Inflammatory macrophage (primary cell): ENCODE results near the gene CDH23.

ENCODE experiments used
- DNase-seq, 2 donors: peaks; one replicate each; pipeline ENCODE4 v3.0.0-alpha.2; 2020 to 2022

CDH23 gene

DNA sequence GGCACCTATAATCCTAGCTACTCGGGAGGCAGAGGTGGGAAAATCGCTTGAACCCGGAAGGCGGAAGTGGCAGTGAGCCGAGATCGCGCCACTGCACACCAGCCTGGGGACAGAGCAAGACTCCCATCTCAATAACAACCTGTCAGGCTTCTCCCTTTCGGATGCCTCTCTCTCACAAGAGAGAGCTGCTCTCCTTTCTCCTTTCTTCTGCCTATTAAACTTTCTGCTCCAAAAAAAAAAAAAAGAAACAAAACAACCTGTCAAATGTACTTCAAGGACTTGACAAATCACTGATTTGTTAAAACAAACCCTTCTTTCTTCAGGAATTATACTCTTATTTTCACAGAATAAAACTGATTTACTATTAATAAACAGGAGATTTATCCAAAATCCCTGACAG lies 450.7 kb downstream of the CDH23 start:
- no peak for DNase-seq

DNA sequence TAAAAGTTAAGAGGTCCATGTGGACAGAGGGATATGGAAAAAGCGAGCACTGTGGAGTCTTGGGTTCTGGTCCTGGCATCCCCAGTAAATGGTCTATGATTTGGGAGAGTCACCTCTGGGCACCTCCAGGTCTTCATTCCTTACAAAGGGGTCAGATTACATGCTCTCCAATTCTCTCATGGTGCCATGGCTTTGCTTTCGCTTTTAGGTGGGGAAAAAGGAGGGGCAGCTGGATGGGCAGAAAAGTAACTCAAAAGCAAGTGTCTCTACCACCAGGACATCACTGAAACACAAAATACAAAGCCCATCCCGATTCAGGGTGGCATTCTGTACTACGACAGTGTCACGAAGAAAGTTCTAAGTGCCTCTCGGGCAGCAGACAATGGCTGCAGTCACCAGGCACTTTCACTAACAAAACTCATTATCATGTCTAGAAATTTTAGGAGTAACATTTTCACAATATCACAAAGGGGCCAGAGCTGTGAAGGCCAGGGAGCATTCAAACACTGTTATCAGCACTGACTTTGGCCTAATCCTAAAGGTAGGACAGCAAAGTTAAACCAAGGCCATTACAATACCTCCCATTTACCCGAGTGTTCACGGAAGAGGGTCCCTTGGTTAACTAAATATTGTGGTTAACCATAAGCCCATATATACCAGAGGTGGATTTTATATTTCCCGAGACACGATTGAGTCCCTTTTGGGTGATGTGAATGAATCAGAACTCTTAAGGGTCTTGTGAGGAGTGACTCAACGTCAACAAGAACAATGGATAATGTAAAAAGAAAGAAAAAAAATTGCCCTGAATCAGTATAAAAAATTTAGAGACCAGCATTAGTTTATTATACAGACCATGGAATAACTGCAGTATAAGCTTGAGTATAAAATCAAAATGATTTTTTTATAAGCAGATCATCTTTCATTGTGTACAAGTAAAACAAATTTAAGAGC lies 451.9 kb downstream of the CDH23 start:
- DNase-seq = no peak

DNA sequence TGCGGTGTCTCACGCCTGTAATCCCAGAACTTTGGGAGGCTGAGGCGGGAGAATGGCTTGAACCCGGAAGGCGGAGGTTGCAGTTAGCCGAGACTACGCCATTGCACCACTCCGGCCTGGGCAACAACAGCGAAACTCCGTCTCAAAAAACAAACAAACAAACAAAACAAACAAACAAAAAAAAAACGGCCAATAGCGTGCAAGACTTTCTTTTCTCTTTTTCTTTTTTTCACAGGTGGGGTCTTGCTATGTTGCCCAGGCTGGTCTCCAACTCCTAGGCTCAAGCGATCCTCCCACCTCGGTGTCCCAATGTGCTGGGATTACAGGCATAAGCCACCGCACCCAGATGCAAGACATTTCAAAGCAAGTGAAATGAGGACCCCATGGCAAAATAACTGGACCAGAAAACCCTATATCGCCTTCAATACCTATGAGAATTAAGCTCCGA lies 452.8 kb downstream of the CDH23 start:
- DNase-seq = peak in 1 of 2 donors; percentile 24

- peak in 1 of 2 donors; percentile 6 for DNase-seq
These were observed 453.5 kb downstream of the CDH23 start for GRCh38 chr10:71850021-71850742.

DNA sequence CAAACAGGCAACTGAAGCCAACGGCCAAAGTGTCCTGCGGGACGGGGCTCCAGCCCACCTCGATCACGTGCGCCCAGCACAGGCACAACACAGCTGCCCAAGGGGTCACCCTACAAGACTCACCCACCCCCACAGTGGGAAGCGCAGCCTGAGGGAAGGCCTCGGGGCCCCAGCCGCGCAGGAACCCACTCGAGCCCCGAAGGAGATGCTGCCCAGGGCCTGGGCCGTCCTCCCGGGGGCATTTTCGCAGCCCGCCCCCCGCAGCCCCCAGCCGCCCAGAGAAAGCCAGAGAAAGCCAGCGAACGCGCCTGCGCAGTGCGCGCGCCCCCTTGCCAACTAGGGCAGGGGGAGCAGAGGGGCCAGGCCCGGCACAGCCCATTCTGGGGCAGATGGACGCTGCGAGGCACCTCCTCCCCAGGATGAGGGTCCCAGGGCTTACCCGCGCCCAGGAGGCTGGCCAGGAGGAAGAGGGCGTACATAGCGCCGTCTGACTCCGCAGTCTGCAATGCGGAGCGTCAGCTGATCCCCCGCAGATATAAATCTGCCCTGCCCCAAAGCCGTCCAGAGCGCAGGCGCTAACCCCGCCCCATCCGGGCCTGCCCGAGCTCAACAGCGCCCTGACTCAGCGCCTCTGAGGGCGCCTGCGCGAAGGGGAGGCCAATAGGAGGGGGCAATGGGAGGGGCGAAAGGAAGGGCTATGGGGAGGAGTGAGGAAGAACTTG lies 454.2 kb downstream of the CDH23 start, which contains the start of gene PSAP:
Gene PSAP (minus strand): TSS at position 509 of the 722 bp plus-strand sequence. CDS start 30 bp downstream, at position 479.
- peak; percentile 99 for DNase-seq

DNA sequence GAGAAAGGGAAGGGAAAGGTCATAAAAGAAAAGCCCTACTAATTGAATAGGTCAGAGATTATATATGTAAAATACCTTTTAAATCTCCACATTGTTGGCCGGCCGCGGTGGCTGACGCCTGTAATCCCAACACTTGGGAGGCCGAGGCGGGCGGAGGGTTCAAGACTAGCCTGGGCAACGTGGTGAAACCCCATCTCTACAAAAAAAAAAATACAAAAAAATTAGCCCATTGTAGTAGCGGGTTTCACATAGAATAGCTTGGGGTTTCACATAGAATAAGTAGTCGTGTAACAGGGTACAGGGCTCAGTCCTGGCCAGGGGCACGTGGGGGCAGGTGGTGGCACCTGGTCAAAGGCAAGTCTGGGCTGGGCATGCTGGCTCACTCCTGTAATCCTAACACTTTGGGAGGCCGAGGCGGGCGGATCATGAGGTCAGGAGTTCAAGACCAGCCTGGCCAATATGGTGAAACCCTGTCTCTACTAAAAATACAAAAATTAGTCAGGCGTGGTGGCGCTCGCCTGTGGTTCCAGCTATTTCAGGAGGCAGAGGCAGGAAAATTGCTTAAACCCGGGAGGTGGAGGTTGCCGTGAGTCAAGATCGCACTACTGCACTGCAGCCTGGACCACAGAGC lies 454.9 kb downstream of the CDH23 start:
- peak; percentile 74 to 92 for DNase-seq

DNA sequence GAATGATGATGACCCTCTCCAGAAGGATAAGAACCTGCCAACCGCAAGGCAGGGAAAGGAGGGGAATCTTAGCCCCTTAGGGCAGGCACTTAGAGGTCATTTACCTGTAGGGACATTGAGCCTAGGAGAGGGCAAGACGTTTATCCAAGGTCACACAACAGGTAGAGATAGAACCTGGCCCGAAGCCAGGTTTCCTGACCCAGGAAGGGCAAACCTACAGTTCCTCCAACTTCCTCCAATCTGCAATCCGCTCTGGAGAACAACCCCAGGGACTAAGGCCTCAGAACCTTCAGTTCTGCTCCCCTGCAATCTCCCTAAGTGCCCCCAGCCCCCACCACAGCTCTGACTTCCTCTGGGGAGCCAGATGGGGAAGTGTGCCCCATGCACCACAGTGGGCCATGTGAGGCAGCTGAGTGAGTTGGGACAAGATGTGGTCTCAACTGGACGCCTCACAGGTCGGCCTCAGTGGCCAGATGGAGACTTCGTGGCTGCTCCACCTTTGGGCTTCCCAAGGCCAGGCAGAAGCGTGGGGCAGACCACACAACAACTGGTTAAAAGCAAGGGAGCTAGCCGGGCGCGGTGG lies 455.7 kb downstream of the CDH23 start:
- peak; percentile 91 to 95 for DNase-seq

DNA sequence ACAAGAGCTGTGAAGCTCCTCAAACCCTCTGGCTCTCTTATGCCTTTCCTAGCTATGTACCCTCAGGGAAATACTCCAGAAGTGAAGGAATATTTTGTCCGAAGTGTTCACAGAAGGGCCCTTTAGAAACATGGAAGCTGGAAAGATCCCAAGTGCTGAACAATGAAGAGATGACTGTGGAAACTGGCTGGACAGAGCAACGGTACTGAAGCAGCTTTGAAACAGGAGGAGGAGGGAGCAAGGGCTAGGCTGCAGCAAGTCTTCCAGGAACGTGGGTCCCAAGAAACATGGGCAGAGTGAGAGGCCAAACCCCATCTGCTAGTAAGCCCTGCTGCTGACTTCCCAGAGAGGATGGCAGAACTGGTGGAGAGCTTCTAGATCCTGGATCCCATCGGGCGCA lies 457.3 kb downstream of the CDH23 start:
- DNase-seq = no peak

DNA sequence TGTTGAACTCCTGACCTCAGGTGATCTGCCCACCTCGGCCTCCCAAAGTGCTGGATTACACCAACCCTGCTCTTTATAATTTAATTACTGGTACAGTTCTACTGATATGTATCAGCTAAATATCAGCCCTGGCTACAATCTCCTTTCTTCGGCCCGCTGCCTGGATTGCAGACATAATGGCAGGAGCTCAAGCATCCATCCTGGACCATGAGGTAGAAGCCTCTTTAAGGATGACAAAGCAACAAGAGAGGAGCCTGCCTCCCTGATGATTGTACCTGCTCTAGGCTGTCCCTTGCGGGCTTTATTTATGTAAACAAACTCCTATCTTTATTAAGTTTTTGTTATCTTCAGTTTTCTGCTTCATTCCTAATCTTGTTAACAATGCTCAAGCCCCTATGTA lies 459.9 kb downstream of the CDH23 start:
- no peak for DNase-seq

- DNase-seq = peak; percentile 86 to 88
These were observed 461.5 kb downstream of the CDH23 start for GRCh38 chr10:71857934-71858890.

DNA sequence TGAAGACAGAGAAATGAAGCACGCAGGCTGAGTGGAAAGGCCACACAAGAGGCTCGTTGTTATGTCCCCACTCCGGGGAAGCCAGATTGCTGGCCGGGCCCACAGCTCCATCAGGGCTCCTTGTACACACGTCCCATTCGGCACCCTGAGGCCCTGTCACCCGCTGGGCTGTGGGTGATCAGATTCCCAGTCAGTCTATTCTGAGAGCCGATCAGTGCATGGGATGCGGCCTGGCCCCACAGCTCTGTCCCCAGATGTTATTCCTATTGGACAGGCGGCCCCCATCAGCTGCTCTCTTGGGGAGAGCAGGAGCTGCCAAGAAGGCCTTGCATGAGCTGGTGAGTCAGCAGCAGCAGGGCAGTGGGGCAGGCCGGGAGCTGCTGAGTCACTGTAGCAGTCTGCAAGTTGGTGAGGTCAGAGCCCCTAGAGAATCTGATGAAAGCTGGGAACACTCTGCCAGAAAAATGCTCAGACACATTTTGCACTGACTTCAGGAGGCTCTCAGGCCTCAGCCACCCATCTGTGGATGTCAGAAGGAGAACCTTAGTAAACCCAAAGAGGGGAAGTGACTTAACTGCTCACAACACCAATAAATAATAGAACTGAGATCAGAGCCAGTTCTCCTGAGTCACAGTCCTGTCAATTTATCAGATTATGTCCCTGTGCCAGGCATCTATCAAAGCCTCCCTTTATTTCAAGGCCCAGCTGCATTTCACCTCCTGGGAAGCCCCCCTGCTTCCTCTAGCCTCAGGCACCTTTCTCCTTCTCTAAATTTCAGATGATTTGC lies 463.7 kb downstream of the CDH23 start:
- DNase-seq = peak; percentile 96 to 98

DNA sequence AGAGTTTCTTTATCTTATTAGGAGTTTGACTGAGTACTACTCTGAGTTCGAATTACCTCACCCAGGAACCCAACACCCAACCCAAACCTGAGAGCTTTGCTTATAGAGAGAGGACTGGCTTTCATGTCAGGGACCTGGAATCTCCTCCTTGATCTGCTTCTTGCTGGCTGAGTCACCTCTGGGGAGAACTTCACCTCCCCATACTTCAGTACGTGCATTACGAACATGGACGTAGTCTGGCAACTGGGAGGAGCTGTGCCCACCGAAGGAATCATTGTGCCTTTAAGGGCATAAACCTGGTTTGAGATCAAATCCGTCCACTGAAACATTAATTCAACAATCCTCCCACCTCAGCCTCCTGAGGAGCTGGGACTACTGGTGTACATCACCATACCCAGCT lies 466.5 kb downstream of the CDH23 start:
- DNase-seq = no peak

GRCh38 chr10:71864911-71865361 lies 468.2 kb downstream of the CDH23 start:
- peak; percentile 52 to 60 for DNase-seq
